Hepatocyte (in vitro differentiated cells): ENCODE results near the gene MANF. TPM values are rescaled to one million over a fixed set of nuclear protein-coding genes. Genes with fewer than 3 reads are reported as not detected.

Source experiments
- DNase-seq: peaks from one replicate; pipeline ENCODE4 v3.0.0-alpha.2; 2016; ENCODE audit warnings: low spot score
- H2AFZ ChIP-seq: fragments of 200-600 bp; sonication (generic); 2 replicates; pipeline ENCODE4 v1.6.0; 2016; ENCODE audit warnings: antibody characterized with exemption, mild to moderate bottlenecking
- H3K27ac ChIP-seq: fragments of 200-600 bp; sonication (generic); 2 replicates; pipeline ENCODE4 v1.5.1; 2016; ENCODE audit warnings: mild to moderate bottlenecking
- H3K27me3 ChIP-seq: fragments of 200-600 bp; sonication (generic); 2 replicates; pipeline ENCODE4 v1.6.1; 2016
- H3K36me3 ChIP-seq: fragments of 200-600 bp; sonication (generic); replicated peaks from 2 replicates; pipeline ENCODE4 v1.5.1; 2016; ENCODE audit warnings: low read depth; ENCODE audit not compliant: insufficient read depth
- H3K4me1 ChIP-seq: fragments of 200-600 bp; sonication (generic); 2 replicates; pipeline ENCODE4 v1.5.1; 2016; ENCODE audit warnings: mild to moderate bottlenecking, moderate library complexity; ENCODE audit not compliant: insufficient read depth
- H3K4me2 ChIP-seq: fragments of 200-600 bp; sonication (generic); 2 replicates; pipeline ENCODE4 v1.6.0; 2016
- H3K4me3 ChIP-seq: fragments of 200-600 bp; sonication (generic); 2 replicates; pipeline ENCODE4 v1.5.1; 2016; ENCODE audit warnings: mild to moderate bottlenecking
- H3K79me2 ChIP-seq: fragments of 200-600 bp; sonication (generic); 2 replicates; pipeline ENCODE4 v1.6.0; 2017; ENCODE audit warnings: mild to moderate bottlenecking
- H3K9me2 ChIP-seq: fragments of 200-600 bp; sonication (generic); replicated peaks from 2 replicates; pipeline ENCODE4 v1.6.0; 2017; ENCODE audit warnings: mild to moderate bottlenecking; ENCODE audit not compliant: insufficient read depth
- H3K9me3 ChIP-seq: fragments of 200-600 bp; sonication (generic); 2 replicates; pipeline ENCODE4 v1.5.1; 2016; ENCODE audit warnings: low read depth, mild to moderate bottlenecking
- H4K20me1 ChIP-seq: fragments of 200-600 bp; sonication (generic); 2 replicates; pipeline ENCODE4 v1.6.0; 2016; ENCODE audit warnings: mild to moderate bottlenecking; ENCODE audit not compliant: insufficient read depth, poor library complexity, severe bottlenecking
- CTCF ChIP-seq: fragments of 200-600 bp; sonication (generic); IDR thresholded peaks from 2 replicates; pipeline ENCODE4 v1.5.1; 2016; ENCODE audit warnings: antibody characterized with exemption, mild to moderate bottlenecking; ENCODE audit not compliant: poor library complexity
- EZH2 ChIP-seq: fragments of 200-600 bp; sonication (generic); IDR thresholded peaks from 2 replicates; pipeline ENCODE4 v1.6.1; 2016; ENCODE audit warnings: antibody characterized with exemption, mild to moderate bottlenecking, borderline replicate concordance
- EZH2phosphoT487 ChIP-seq: fragments of 200-600 bp; sonication (generic); IDR thresholded peaks from one replicate; pipeline ENCODE4 v1.6.1; 2018; ENCODE audit warnings: antibody characterized with exemption, mild to moderate bottlenecking, low read depth, moderate library complexity; ENCODE audit not compliant: unreplicated experiment, severe bottlenecking
- WGBS: methylation state at CpG from one replicate; pipeline ENCODE4 v1.1.6; 2016; ENCODE audit warnings: low lambda C conversion rate; ENCODE audit errors: missing lambda C conversion rate; 5-methylcytosine and 5-hydroxymethylcytosine counted together
- polyA plus RNA-seq: library from polyadenylated mRNA; unstranded; fragments of >200 nt; fragmentation: Nextera tagmentation; extraction: Ambion mirVana; gene quantifications from 2 replicates; pipeline ENCODE4 v1.2.1, GENCODE V29; 2016
- total RNA-seq: library from RNA; depleted of rRNA; stranded (reverse); fragments of >200 nt; gene quantifications from 2 replicates; pipeline ENCODE4 v1.2.3, GENCODE V29; 2014

The MANF gene
- total and polyA plus RNA-seq, 2 experiments from 2014 or later = 178 to 225 TPM

GRCh38 chr3:51397392-51397791 lies 12.3 kb downstream of the MANF start:
- no peak overlapping the region for H3K4me2 ChIP-seq
- WGBS = 86% methylated on average over 5 of the region's 5 CpGs
- no peaks in the 10 kb centered on the region for H3K27me3 ChIP-seq
- no peaks in the 10 kb centered on the region for H3K9me3 ChIP-seq
- DNase-seq = no peak
- TF ChIP-seq CTCF = no peak
- TF ChIP-seq EZH2 = no peak
- TF ChIP-seq EZH2phosphoT487 = no peak
- no peak overlapping the region for H3K27ac ChIP-seq
- no peaks in the 10 kb centered on the region for H3K9me2 ChIP-seq
- peaks cover 3% of the 10 kb centered on the region for H3K36me3 ChIP-seq
- peaks cover 38% of the 10 kb centered on the region for H4K20me1 ChIP-seq
- H3K79me2 ChIP-seq = peaks cover 33% of the 10 kb centered on the region
- no peak overlapping the region for H3K4me3 ChIP-seq
- H3K4me1 ChIP-seq = peaks cover 23% of the 10 kb centered on the region
- H2AFZ ChIP-seq = no peak overlapping the region

GRCh38 chr3:51398595-51399310 lies 13.7 kb downstream of the MANF start:
- no peaks in the 10 kb centered on the region for H3K36me3 ChIP-seq
- no peaks in the 10 kb centered on the region for H3K9me3 ChIP-seq

GRCh38 chr3:51400166-51400565 lies 15.1 kb downstream of the MANF start:
- H3K36me3 ChIP-seq = no peaks in the 10 kb centered on the region
- DNase-seq = no peak
- WGBS = 97% methylated on average over 4 of the region's 4 CpGs
- H3K4me2 ChIP-seq = no peak overlapping the region
- no peak overlapping the region for H2AFZ ChIP-seq
- no peaks in the 10 kb centered on the region for H3K9me2 ChIP-seq
- H3K79me2 ChIP-seq = peaks cover 6% of the 10 kb centered on the region
- H3K27me3 ChIP-seq = no peaks in the 10 kb centered on the region
- no peak for TF ChIP-seq EZH2
- no peak overlapping the region for H3K4me3 ChIP-seq
- no peaks in the 10 kb centered on the region for H3K9me3 ChIP-seq
- peaks cover 10% of the 10 kb centered on the region for H4K20me1 ChIP-seq
- no peaks in the 10 kb centered on the region for H3K4me1 ChIP-seq
- H3K27ac ChIP-seq = no peak overlapping the region

More at GRCh38 chr3:51398595-51399310, 13.7 kb downstream of the MANF start:
- no peak for DNase-seq
- no peak overlapping the region for H3K4me3 ChIP-seq
- H3K79me2 ChIP-seq = peaks cover 20% of the 10 kb centered on the region
- H3K27me3 ChIP-seq = no peaks in the 10 kb centered on the region
- H3K4me1 ChIP-seq = peaks cover 11% of the 10 kb centered on the region
- peaks cover 25% of the 10 kb centered on the region for H4K20me1 ChIP-seq
- TF ChIP-seq EZH2phosphoT487 = no peak
- no peak for TF ChIP-seq CTCF
- no peak for TF ChIP-seq EZH2
- WGBS = 85% methylated on average over 8 of the region's 8 CpGs
- H3K27ac ChIP-seq = no peak overlapping the region
- no peaks in the 10 kb centered on the region for H3K9me2 ChIP-seq
- H3K4me2 ChIP-seq = no peak overlapping the region
- no peak overlapping the region for H2AFZ ChIP-seq

GRCh38 chr3:51401735-51402134 lies 16.6 kb downstream of the MANF start:
- Histone ChIP-seq H3K4me1 (no peaks in the 10 kb centered on the region), H3K4me3 (no peak overlapping the region), H3K9me2 (no peaks in the 10 kb centered on the region), H3K36me3 (no peaks in the 10 kb centered on the region), H3K27ac (no peak overlapping the region), H2AFZ (no peak overlapping the region), H3K79me2 (peaks cover 2% of the 10 kb centered on the region), H3K27me3 (no peaks in the 10 kb centered on the region), H3K4me2 (no peak overlapping the region), H4K20me1 (no peaks in the 10 kb centered on the region), H3K9me3 (no peaks in the 10 kb centered on the region)
- DNase-seq = no peak
- TF ChIP-seq EZH2phosphoT487 (no peak), CTCF (no peak), EZH2 (no peak)
- 96% methylated on average over 4 of the region's 4 CpGs for WGBS
